ENCODE data around the gene RNPEPL1. TPM values are rescaled to one million over a fixed set of nuclear protein-coding genes. Genes with fewer than 3 reads are reported as not detected.
"Not testable (repeated sequence)": the region's sequence is repeated elsewhere in the genome, so short reads cannot be mapped to it uniquely, and the experiment has no call there.

Gene RNPEPL1
- total RNA-seq, 1 donor from 2014 or later, result 44.6 TPM

DNA sequence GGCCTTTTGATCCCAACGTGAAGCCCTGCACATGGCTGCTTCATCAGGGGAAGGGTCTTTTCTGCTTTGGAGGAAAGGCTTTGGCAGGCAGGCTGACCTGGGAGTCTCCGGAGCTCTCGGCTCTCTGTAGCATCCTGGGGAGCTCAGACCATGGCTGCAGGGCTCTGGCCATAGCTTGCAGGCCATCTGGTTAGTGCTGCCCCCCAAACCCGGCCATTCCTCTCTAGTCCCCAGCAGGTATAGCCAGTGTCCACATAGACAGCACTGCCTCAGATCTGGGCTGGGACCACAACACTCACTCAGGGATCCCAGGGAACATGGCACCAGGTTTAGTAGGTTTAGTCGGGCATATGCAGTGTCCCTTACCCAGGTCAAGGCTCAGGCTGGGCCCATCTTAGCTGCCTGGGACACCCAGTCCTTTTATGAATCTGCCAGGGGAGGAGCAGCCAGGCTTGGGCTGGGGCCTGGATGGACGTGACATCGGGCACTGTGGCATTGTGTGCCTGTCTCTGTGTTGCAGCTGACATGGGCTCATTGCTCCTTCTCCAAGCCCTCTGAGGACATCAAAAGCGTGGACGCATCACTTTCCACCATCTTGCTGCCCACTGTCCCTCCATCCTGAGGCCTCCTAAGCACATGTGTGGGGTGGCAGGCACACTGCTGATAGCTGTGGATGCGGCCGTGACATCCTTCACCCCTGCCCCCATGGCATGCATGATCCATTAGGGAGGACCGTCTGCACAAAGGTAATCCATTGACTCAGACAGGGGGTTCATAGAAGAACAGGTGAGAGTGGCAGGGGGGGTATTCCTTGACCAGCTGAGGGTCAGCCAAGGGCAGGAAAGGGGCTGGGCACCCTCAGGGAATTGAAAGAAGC is 37.8 kb downstream of the RNPEPL1 start:
- peak; percentile 14 for ATAC-seq

GRCh38 chr2:240611601-240612210 is 43.4 kb downstream of the RNPEPL1 start:
- ATAC-seq, result no peak

GRCh38 chr2:240613781-240614180 is 45.5 kb downstream of the RNPEPL1 start:
- no peak for ATAC-seq

DNA sequence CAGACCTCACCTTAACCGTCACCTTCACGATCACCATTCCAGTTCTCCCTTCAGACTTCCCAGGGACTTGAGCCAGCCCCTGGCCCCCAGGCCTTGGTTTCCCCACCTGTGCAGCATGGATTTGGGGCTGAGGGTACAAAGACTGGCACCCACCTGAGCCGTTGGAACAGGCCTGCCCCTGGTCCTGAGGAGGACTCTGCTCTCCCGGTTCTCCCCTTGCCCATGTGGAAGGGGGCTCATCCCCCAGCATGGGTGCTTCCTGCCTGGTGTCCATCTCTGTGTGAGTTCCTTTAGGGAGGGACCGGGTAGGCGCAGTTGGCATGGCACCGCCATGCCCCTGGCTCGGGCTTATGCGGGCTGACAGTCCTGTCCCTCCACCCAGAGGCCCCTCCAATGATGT is 46.1 kb downstream of the RNPEPL1 start:
- ATAC-seq, result no peak

DNA sequence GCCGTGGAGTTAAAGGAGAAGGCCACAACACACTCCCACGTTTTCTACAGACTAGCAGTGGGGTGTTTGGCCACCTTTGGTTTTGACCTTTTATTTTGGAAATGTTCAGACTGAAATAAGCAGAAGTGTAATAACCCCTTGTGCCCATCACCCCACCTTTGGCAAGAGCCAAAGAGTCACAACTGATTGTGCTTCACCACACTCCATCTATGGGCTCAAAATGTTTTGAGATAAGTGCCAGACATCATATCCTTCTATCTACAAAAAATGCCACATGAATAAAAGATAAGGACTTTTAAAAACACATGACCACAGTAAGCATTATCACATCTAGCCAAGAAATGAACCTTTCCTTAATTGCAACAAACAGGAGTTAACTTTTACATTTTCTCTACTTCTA is 47.1 kb downstream of the RNPEPL1 start:
- no peak for ATAC-seq

- ATAC-seq, result no peak
These were observed 47.7 kb downstream of the RNPEPL1 start for GRCh38 chr2:240615820-240616547.

DNA sequence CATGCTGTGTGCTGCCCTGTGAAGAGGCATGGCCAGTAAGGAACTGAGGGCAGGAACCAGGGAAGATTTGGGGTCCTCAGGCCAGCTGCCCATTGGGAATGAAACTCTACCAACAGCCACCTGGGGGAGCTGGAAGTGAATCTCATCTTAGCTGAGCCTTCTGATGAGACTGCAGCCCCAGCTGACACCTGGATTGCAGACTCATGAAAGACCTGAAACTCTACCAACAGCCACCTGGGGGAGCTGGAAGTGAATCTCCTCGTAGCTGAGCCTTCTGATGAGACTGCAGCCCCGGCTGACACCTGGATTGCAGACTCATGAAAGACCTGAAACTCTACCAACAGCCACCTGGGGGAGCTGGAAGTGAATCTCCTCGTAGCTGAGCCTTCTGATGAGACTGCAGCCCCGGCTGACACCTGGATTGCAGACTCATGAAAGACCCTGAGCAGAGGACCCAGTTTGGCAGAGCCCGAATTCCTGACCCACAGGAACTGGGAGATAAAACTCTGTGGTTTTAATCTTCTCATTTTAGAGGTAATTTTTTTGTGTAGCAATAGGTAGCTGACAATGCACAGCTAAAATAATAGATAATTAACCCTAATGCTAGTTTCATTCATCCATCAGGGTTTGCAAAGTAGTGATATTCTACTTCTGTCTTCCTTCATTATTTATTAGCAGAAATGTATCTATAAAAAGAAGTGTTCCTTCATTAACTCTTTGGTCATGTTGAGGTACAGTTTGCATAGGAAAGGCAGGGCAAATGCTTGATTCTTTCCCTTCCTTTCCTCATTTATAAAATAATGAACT is 48.8 kb downstream of the RNPEPL1 start:
- ATAC-seq, result not testable (repeated sequence)

- ATAC-seq, result no peak
These were observed 50.5 kb downstream of the RNPEPL1 start for GRCh38 chr2:240618776-240619175.

DNA sequence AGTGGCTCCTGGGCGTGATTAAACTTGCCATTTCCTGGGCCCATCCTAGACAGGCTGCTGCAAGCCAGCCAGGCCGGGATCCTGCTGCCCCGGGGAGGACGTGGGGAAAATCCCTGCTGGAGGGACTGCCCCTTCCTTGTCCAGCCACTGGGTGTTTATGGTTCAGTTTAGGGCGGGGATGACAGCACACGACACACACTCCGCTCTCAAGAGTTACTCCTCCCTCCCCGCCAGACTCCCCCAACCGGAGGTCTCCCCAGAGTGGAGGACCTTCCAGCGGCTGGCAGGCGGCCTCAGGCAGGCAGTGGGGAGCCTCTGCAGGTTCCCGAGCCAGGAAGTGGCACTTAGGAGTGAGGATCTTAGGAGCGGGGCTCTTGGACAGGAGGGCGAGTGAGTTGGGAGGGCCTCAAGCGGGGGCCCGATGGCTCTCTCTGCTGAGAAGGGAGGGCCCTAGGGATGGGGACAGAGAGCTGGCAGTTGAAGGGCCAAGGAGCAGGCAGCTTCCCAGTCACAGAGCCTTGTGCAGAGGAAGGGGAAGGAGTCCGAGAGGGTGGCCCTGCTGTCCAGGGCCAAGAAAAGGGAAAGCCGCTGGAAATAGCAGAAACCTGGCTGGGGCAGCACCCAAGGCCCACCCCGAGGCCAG is 51.3 kb downstream of the RNPEPL1 start:
- ATAC-seq, result peak; percentile 67

GRCh38 chr2:240620149-240620731 is 52.0 kb downstream of the RNPEPL1 start:
- ATAC-seq, result no peak

DNA sequence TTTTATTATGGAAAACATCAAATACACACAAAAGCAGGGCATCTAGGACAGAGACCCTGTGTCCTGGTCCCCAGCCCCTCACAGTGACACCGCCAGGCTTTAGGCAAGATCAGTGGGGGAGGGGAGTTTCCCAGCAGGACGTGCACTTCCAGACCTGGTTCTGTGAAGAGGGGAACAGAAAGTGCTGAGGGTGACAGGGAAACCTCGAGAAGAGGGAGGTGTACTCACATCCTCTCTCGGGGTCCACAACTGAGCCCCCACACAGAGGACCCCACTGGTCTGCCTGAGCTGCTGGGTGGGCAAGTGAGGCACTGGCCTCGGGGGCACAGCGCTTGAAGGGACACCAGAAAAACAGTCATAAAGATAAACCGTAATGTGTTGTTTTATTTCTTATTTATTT is 52.6 kb downstream of the RNPEPL1 start:
- no peak for ATAC-seq

GRCh38 chr2:240622060-240622411 is 53.8 kb downstream of the RNPEPL1 start:
- no peak for ATAC-seq

DNA sequence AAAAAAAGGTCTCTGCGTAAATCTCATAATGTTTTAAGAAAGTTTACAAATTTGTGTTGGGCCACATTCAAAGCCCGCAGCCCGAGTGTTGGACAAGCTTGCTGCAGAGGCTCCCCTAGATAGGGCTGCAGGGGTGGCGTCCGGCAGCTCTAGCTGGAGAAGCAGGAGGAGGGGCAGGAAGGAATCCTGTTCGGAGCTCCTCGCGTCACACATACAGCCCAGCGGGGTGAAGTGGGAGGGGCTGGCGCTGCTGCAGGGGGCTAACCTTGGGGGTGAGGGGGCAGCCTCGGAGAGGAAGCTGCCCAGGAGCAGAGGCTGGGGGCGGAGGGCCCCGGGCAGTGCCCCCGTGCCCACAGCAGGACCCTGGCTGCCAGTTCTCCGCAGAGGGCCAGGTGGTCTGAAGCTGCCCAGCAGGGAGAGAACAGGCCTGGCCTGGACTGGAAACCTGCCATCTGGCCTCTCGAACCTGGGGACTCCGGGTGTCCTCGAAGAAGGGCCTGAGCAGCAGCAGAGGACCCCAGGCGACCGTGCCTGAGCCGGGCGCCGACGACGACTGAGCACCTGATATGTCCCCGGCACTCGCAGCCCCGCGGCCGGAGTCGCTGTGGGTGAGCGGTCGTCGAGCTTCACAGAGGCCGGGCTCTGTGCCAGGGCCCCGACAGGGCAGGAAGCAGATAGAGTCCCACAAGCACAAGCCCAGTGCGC is 54.4 kb downstream of the RNPEPL1 start:
- no peak for ATAC-seq

- ATAC-seq, result no peak
These were observed 55.3 kb downstream of the RNPEPL1 start for GRCh38 chr2:240623531-240624010.

GRCh38 chr2:240624011-240624949 is 56.0 kb downstream of the RNPEPL1 start:
- ATAC-seq, result no peak

GRCh38 chr2:240624950-240625621 is 56.8 kb downstream of the RNPEPL1 start, which contains the start of gene GPR35:
Gene GPR35, plus strand, starts transcription at chr2:240625480. Its CDS starts 4,473 bp downstream, at chr2:240629953.
- peak; percentile 43 for ATAC-seq

DNA sequence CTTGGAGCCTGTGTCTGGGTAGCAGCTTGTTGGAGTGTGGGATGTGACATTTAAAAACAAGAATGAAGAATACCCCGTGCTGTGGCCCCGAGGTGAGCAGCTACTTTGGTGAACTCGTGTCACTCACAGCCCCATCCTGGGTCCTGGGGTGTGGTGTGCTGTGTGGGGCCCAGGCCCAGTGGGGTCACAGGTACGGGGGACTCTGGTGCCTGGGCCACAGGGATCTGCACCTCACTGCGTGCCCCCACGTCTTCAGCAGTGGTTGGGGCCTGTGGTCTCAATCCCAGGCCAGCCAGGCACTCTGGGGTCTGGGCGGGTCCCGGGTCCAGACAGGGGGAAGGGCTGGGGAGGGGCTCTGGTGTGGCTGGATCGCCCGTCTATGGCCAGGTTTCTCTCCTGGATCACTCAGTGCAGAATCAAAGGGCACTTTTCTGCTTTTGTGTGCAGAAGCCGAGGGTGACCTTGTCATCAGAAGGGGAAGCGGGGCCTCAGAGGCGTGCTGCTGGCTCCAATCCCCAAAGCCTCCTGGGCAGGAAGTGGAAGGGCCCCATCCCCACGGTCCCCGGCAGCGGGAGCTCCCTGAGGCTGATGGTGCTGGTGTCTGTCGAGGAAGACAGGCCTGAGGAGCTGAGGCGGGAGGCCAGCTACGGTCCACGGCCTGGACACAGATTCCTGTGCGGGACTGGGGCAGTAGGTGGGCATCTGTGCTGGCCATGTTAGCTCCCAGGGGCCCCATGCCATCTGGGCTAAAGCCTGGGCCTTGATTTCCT is 58.4 kb downstream of the RNPEPL1 start:
- no peak for ATAC-seq
